ENCODE results near the gene ACSF2. TPM values are rescaled to one million over a fixed set of nuclear protein-coding genes. Genes with fewer than 3 reads are reported as not detected.

ACSF2 gene
- polyA plus RNA-seq, 1 of the 3 experiments (the other 2 are of a cell fraction), result 46.6 TPM

DNA sequence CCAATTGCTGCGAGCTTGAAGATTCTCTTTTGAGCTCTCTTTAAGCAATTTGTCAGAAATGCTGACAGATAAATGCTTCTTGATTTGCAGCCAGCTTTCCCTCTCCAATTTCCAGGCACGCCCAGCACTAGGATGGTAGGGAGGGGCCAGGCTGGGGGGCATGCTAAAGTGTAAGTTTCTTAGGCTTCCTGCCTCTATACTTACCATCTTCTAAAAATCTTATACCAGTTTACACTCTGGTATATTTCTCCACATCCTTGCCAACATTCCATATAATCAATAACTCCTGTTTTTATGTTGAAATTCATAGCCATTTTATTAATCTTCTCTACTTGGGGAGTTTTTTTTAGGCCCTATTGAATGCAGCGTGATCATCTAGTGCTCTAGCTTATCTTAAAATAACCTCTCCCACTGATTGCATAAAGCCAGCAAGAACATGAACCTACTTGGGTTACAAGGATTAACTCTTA, 17.5 kb downstream of the ACSF2 start:
- no peak overlapping the region for H3K9ac ChIP-seq
- WGBS (ENCODE audit: low lambda C conversion rate), result 61% methylated on average over 3 of the region's 3 CpGs
- ChIA-PET POLR2A (no interaction called here), CTCF (interaction anchor here (0.8 to 1.5 kb wide), 8 partner anchors 10 to 243 kb away, joined by 3 to 7 read pairs (median 4); partner anchors contain the start of genes ACSF2, COL1A1 and RSAD1)
- no peaks in the 10 kb centered on the region for H3K27me3 ChIP-seq (ENCODE audit: insufficient read depth)
- H3F3A ChIP-seq (replicated peaks; ENCODE audit: insufficient read depth), result peaks cover 3% of the 10 kb centered on the region
- no peak overlapping the region for H2AFZ ChIP-seq (ENCODE audit: low read depth)
- H3K4me3 ChIP-seq (ENCODE audit: low read depth in 2 of 2, low read length in 1 of 2), result no peak overlapping the region
- H3K79me2 ChIP-seq (ENCODE audit: insufficient read depth), result peaks cover 9% of the 10 kb centered on the region; the same call in 1 of the 2 replicates
- peak overlapping the region; percentile 17; the same call in 1 of the 2 replicates for H3K4me2 ChIP-seq
- TF ChIP-seq, protein P1, sequence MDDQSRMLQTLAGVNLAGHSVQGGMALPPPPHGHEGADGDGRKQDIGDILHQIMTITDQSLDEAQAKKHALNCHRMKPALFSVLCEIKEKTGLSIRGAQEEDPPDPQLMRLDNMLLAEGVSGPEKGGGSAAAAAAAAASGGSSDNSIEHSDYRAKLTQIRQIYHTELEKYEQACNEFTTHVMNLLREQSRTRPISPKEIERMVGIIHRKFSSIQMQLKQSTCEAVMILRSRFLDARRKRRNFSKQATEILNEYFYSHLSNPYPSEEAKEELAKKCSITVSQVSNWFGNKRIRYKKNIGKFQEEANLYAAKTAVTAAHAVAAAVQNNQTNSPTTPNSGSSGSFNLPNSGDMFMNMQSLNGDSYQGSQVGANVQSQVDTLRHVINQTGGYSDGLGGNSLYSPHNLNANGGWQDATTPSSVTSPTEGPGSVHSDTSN (IDR thresholded peaks at IDR 0.05), result peak; percentile 67
- TF ChIP-seq TEAD4 (IDR thresholded peaks at IDR 0.05; ENCODE audit: borderline replicate concordance, insufficient read depth), result no peak
- no peak for TF ChIP-seq RCOR1 (IDR thresholded peaks at IDR 0.05; ENCODE audit: low read length)
- TF ChIP-seq, protein P2, sequence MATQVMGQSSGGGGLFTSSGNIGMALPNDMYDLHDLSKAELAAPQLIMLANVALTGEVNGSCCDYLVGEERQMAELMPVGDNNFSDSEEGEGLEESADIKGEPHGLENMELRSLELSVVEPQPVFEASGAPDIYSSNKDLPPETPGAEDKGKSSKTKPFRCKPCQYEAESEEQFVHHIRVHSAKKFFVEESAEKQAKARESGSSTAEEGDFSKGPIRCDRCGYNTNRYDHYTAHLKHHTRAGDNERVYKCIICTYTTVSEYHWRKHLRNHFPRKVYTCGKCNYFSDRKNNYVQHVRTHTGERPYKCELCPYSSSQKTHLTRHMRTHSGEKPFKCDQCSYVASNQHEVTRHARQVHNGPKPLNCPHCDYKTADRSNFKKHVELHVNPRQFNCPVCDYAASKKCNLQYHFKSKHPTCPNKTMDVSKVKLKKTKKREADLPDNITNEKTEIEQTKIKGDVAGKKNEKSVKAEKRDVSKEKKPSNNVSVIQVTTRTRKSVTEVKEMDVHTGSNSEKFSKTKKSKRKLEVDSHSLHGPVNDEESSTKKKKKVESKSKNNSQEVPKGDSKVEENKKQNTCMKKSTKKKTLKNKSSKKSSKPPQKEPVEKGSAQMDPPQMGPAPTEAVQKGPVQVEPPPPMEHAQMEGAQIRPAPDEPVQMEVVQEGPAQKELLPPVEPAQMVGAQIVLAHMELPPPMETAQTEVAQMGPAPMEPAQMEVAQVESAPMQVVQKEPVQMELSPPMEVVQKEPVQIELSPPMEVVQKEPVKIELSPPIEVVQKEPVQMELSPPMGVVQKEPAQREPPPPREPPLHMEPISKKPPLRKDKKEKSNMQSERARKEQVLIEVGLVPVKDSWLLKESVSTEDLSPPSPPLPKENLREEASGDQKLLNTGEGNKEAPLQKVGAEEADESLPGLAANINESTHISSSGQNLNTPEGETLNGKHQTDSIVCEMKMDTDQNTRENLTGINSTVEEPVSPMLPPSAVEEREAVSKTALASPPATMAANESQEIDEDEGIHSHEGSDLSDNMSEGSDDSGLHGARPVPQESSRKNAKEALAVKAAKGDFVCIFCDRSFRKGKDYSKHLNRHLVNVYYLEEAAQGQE (IDR thresholded peaks at IDR 0.05; ENCODE audit: low read depth, low read length), result no peak
- no peak for TF ChIP-seq TAF1 (IDR thresholded peaks at IDR 0.05; ENCODE audit: borderline replicate concordance, low read depth, low read length)
- no peak for TF ChIP-seq GABPA (IDR thresholded peaks at IDR 0.05; ENCODE audit: low read depth)
- no peak for TF ChIP-seq RFX5 (IDR thresholded peaks at IDR 0.05; ENCODE audit: low read length)
- no peak for TF ChIP-seq SIN3A (IDR thresholded peaks at IDR 0.05; ENCODE audit: borderline replicate concordance, low read depth, low read length)
- TF ChIP-seq NFIC (IDR thresholded peaks at IDR 0.05; ENCODE audit: borderline replicate concordance), result 0 out of 2 replicates have a peak, but pooled peaks have one; percentile 18
- TF ChIP-seq EZH2phosphoT487 (IDR thresholded peaks at IDR 0.05; ENCODE audit: borderline replicate concordance, low read depth), result no peak
- TF ChIP-seq, protein P3, sequence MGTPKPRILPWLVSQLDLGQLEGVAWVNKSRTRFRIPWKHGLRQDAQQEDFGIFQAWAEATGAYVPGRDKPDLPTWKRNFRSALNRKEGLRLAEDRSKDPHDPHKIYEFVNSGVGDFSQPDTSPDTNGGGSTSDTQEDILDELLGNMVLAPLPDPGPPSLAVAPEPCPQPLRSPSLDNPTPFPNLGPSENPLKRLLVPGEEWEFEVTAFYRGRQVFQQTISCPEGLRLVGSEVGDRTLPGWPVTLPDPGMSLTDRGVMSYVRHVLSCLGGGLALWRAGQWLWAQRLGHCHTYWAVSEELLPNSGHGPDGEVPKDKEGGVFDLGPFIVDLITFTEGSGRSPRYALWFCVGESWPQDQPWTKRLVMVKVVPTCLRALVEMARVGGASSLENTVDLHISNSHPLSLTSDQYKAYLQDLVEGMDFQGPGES (IDR thresholded peaks at IDR 0.05; ENCODE audit: low read depth, low read length), result no peak
- no peak for TF ChIP-seq RAD21 (IDR thresholded peaks at IDR 0.05; ENCODE audit: low read length)
- peaks cover 9% of the 10 kb centered on the region; the same call in 1 of the 2 replicates for H4K20me1 ChIP-seq (ENCODE audit: insufficient read depth)
- H3K4me1 ChIP-seq (ENCODE audit: control insufficient read depth in 1 of 2, insufficient read depth in 2 of 2, low read depth in 1 of 2, low read length in 1 of 2), result peaks cover 0 to 10% of the 10 kb centered on the region in 2 experiments; a peak in 1 of 4 replicates
- no peaks in the 10 kb centered on the region for H3K9me3 ChIP-seq
- no peaks in the 10 kb centered on the region for H3K36me3 ChIP-seq (replicated peaks in 1 of 2; ENCODE audit: control insufficient read depth in 1 of 2, insufficient read depth in 2 of 2, low read length in 1 of 2)
- no peaks in the 10 kb centered on the region for H3K9me2 ChIP-seq
- no peak overlapping the region for H3K27ac ChIP-seq (ENCODE audit: low read depth in 2 of 2, low read length in 1 of 2)
- no peak for DNase-seq

All from SK-N-SH (cell line).